Gastrocnemius medialis (tissue), 4 donors: Measurements from ENCODE around the gene DUSP22. TPM values are rescaled to one million over a fixed set of nuclear protein-coding genes. Genes with fewer than 3 reads are reported as not detected.
A peak's percentile ranks its signal among the peaks of the same experiment; 100 is the strongest.
"Not testable (repeated sequence)": the region's sequence is repeated elsewhere in the genome, so short reads cannot be mapped to it uniquely, and the experiment has no call there.

Source experiments
- ATAC-seq, 2 donors: fragments of 150-250 bp; one replicate each; pipeline ENCODE4 v1.9.1; 2016
- DNase-seq, 2 donors: peaks; one replicate each; pipeline ENCODE4 v3.0.0-alpha.2; 2019
- H3K27ac ChIP-seq, 4 donors: fragments of 200-600 bp; sonication (generic); 1 replicate in 1 of 4; 2 replicates in 3 of 4; pipeline ENCODE4 v1.5.1; 2016 to 2018; ENCODE audit warnings: mild to moderate bottlenecking in 2 of 4, moderate library complexity in 1 of 4
- H3K27me3 ChIP-seq, 3 donors: fragments of 200-600 bp; sonication (generic) in 2 of 3; 1 replicate in 1 of 3; 2 replicates in 2 of 3; pipeline versions ENCODE4 v1.5.1 to v1.6.0; 2016 to 2019; ENCODE audit warnings: mild to moderate bottlenecking in 1 of 3, moderate library complexity in 1 of 3
- H3K36me3 ChIP-seq, 2 donors: fragments of 200-600 bp; sonication (generic) in 1 of 2; one replicate each; pipeline ENCODE4 v1.5.1; 2017 to 2018
- H3K4me1 ChIP-seq, 2 donors: fragments of 200-600 bp; sonication (generic) in 1 of 2; one replicate each; pipeline ENCODE4 v1.5.1; 2016 to 2017; ENCODE audit warnings: mild to moderate bottlenecking in 2 of 2
- H3K4me3 ChIP-seq, 4 donors: fragments of 200-600 bp; sonication (generic) in 3 of 4; 1 replicate in 1 of 4; 2 replicates in 3 of 4; pipeline ENCODE4 v1.5.1; 2016 to 2019; ENCODE audit warnings: mild to moderate bottlenecking in 2 of 4
- H3K9me3 ChIP-seq, 3 donors: fragments of 200-600 bp; sonication (generic) in 2 of 3; 1 replicate in 1 of 3; 2 replicates in 2 of 3; pipeline ENCODE4 v1.5.1; 2016 to 2019
- POLR2A ChIP-seq, 2 donors: fragments of 450-650 bp; IDR thresholded peaks; one replicate each; pipeline ENCODE4 v1.6.1; 2017; ENCODE audit warnings: antibody characterized with exemption in 2 of 2, mild to moderate bottlenecking in 2 of 2, moderate library complexity in 2 of 2
- in situ Hi-C, 4 donors: fragments of 200-750 bp; cut with MboI; loops; one replicate each; pipeline versions ENCODE4 v1.15.0 to v1.8.0; 2017; ENCODE audit warnings: low sequenced_read_pairs in 4 of 4
- intact Hi-C: fragments of 100-400 bp; cut with DNase I; formaldehyde crosslinking; loops from one replicate; pipeline ENCODE4 v1.15.1; 2023; ENCODE audit warnings: low total_unique reads
- total RNA-seq, 4 donors: library from RNA; depleted of rRNA; stranded (reverse); fragments of >200 nt; gene quantifications; one replicate each; pipeline versions ENCODE4 v1.1.0 to v1.2.3, GENCODE V29; 2016
- TF ChIP-seq, protein P1 (sequence below), 5 experiments: fragments of 450-650 bp in 3 of 5; fragments of 200-600 bp in 2 of 5; sonication (generic) in 2 of 5; IDR thresholded peaks in 4 of 5; conservative IDR thresholded peaks in 1 of 5; 1 replicate in 4 of 5; 2 replicates in 1 of 5; pipeline ENCODE4 v1.5.1; 2016 to 2019; ENCODE audit warnings: antibody characterized with exemption in 5 of 5, mild to moderate bottlenecking in 3 of 5, moderate library complexity in 3 of 5

DUSP22 gene, protein sequence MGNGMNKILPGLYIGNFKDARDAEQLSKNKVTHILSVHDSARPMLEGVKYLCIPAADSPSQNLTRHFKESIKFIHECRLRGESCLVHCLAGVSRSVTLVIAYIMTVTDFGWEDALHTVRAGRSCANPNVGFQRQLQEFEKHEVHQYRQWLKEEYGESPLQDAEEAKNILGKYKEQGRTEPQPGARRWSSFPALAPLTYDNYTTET
- 10 to 100 TPM; 53.4 to 70.7 (median 61.3) TPM for total RNA-seq

GRCh38 chr6:291697-292505 lies at the start of gene DUSP22:
TSS of gene DUSP22 (plus strand) at chr6:292487. CDS start at chr6:292540, 53 bp downstream.
- no peaks in the 10 kb centered on the region for H3K9me3 ChIP-seq
- ATAC-seq (peak; percentile 79 to 83), DNase-seq (peak; percentile 76 to 79)
- H3K27me3 ChIP-seq, result no peaks in the 10 kb centered on the region
- peak within 1 kb of the TSS; percentile 88 to 98 (median 96) for H3K27ac ChIP-seq
- peak within 1 kb of the TSS; percentile 66 to 88 (median 78) for H3K4me3 ChIP-seq
- H3K4me1 ChIP-seq, result peaks cover 31 to 36% of the 10 kb centered on the region in 2 donors
- intact Hi-C loops, result loop anchor here (5.0 kb wide), 1 partner anchor 1465 kb away; no protein-coding TSS in a partner anchor
- in situ Hi-C loops, result no loop called here
- peak; percentile 94 to 95 for TF ChIP-seq POLR2A (IDR thresholded peaks at IDR 0.05)
- TF ChIP-seq, protein P1, sequence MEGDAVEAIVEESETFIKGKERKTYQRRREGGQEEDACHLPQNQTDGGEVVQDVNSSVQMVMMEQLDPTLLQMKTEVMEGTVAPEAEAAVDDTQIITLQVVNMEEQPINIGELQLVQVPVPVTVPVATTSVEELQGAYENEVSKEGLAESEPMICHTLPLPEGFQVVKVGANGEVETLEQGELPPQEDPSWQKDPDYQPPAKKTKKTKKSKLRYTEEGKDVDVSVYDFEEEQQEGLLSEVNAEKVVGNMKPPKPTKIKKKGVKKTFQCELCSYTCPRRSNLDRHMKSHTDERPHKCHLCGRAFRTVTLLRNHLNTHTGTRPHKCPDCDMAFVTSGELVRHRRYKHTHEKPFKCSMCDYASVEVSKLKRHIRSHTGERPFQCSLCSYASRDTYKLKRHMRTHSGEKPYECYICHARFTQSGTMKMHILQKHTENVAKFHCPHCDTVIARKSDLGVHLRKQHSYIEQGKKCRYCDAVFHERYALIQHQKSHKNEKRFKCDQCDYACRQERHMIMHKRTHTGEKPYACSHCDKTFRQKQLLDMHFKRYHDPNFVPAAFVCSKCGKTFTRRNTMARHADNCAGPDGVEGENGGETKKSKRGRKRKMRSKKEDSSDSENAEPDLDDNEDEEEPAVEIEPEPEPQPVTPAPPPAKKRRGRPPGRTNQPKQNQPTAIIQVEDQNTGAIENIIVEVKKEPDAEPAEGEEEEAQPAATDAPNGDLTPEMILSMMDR (IDR thresholded peaks at IDR 0.05 in 4 of 5, conservative IDR thresholded peaks at IDR 0.05 in 1 of 5), result peak in 2 of 5 experiments; percentile 8 to 13
- no peaks in the 10 kb centered on the region for H3K36me3 ChIP-seq

- Histone ChIP-seq H3K4me1 (no peaks in the 10 kb centered on the region), H3K9me3 (no peaks in the 10 kb centered on the region), H3K4me3 (no peak overlapping the region), H3K27me3 (peaks cover 0 to 10% (median 0%) of the 10 kb centered on the region in 3 donors), H3K27ac (no peak overlapping the region), H3K36me3 (no peaks in the 10 kb centered on the region)
- in situ Hi-C loops (no loop called here), intact Hi-C loops (no loop called here)
- no peak for TF ChIP-seq POLR2A (IDR thresholded peaks at IDR 0.05)
- TF ChIP-seq, protein P1 (IDR thresholded peaks at IDR 0.05 in 4 of 5, conservative IDR thresholded peaks at IDR 0.05 in 1 of 5), result no peak
- no peak for DNase-seq
- no peak for ATAC-seq
Observed at GRCh38 chr6:246352-246751, 45.9 kb upstream of the DUSP22 start.

GRCh38 chr6:247351-247750 lies 44.9 kb upstream of the DUSP22 start:
- H3K9me3 ChIP-seq, result no peaks in the 10 kb centered on the region
- DNase-seq, result no peak
- in situ Hi-C loops (no loop called here), intact Hi-C loops (no loop called here)
- no peak overlapping the region for H3K4me3 ChIP-seq
- H3K27me3 ChIP-seq, result peaks cover 0 to 7% (median 0%) of the 10 kb centered on the region in 3 donors
- no peak for TF ChIP-seq POLR2A (IDR thresholded peaks at IDR 0.05)
- TF ChIP-seq, protein P1 (IDR thresholded peaks at IDR 0.05 in 4 of 5, conservative IDR thresholded peaks at IDR 0.05 in 1 of 5), result no peak
- H3K27ac ChIP-seq, result no peak overlapping the region
- H3K4me1 ChIP-seq, result no peaks in the 10 kb centered on the region
- ATAC-seq, result no peak
- no peaks in the 10 kb centered on the region for H3K36me3 ChIP-seq

DNA sequence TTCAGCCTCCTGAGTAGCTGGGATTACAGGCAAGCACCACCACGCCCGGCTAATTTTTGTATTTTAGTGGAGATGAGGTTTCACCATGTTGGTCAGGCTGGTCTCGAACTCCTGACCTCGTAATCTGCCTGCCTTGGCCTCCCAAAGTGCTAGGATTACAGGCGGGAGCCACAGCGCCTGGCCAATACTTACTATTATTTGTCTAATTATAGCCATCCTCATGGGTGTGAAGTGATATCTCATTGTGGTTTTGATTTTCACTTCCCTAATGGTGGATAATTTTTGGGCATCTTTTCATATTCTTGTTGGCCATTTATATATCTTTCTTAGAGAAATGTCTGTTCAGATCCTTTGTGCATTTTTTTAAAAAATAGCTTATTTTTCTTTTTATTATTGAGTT lies 44.2 kb upstream of the DUSP22 start:
- ATAC-seq, in situ Hi-C loops, H3K4me3 ChIP-seq, H3K27ac ChIP-seq, H3K4me1 ChIP-seq, H3K36me3 ChIP-seq, DNase-seq, intact Hi-C loops, H3K27me3 ChIP-seq, H3K9me3 ChIP-seq: not testable (repeated sequence)

DNA sequence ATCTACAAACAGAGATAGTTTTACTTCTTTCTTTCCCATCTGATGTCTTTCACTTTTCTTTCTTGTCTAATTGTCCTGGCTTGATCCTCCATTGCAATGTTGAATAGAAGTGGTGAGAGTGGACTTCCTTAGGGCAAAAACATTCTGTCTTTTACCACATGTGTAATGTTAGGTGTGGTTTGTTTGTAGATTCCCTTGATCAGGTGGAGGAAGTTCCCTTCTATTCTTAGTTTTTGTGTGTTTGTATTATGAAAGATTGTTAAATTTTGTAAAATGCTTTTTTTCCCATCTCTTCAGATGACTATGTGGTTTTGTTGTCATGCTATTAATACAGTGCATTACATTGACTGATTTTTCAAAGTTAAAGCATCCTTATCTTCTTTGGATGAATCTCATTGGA lies 41.6 kb upstream of the DUSP22 start:
- DNase-seq, result no peak
- no peaks in the 10 kb centered on the region for H3K4me1 ChIP-seq
- intact Hi-C loops, result no loop called here
- H3K36me3 ChIP-seq, result no peaks in the 10 kb centered on the region
- no peak overlapping the region for H3K4me3 ChIP-seq
- no peak overlapping the region for H3K27ac ChIP-seq
- H3K9me3 ChIP-seq, result no peaks in the 10 kb centered on the region
- no peak for TF ChIP-seq POLR2A (IDR thresholded peaks at IDR 0.05)
- TF ChIP-seq, protein P1 (IDR thresholded peaks at IDR 0.05 in 4 of 5, conservative IDR thresholded peaks at IDR 0.05 in 1 of 5), result no peak
- ATAC-seq, result no peak
- in situ Hi-C loops, result no loop called here
- H3K27me3 ChIP-seq, result peaks cover 0 to 4% (median 0%) of the 10 kb centered on the region in 3 donors
